NCI-H187 (cell line): Measurements from ENCODE around the gene AGAP5.
"Not testable (repeated sequence)": the region's sequence is repeated elsewhere in the genome, so short reads cannot be mapped to it uniquely, and the experiment has no call there.

Source experiments
- DNase-seq, 2 experiments: peaks; one replicate each; lab custom pipeline; 2025; lab: John Stamatoyannopoulos, UW

AGAP5 gene

DNA sequence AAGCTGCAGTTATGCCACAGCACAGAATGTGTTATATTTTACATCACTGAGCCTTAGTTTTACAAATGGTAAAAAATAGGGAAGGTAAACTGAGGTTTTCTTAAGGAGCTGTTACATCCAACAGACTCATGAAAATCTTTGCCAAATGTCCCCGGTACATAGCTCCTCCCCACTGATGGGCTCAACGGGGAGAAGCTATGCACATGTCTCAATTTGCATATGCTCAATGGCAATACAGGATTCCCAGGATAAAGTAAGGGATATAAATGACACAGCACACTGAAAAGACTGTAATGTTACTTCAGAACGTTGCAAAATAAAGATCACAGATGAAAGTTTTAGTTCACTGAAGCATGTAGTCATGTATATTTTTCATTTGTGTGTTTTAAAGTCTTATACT, 16.6 kb upstream of the AGAP5 start:
- DNase-seq: not testable (repeated sequence)

DNA sequence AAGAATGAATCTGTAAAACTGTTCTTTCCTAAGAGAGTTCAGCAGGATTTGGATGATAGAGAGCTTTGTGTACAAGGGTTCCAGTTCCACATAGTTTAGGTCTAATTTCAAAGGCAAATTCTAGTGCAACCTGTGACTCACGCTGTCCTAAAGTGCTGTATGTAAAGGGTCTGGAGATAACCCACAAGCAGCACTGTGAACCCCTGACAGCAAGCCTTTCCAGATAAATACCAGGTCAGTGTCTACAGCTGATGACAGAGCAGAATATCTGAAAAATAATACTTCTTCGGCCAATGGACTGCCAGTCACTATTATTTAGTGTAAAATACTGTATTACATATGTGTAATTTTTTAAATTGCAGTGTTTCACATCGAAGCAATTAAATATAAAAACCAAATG, 16.0 kb upstream of the AGAP5 start:
- not testable (repeated sequence) for DNase-seq

DNA sequence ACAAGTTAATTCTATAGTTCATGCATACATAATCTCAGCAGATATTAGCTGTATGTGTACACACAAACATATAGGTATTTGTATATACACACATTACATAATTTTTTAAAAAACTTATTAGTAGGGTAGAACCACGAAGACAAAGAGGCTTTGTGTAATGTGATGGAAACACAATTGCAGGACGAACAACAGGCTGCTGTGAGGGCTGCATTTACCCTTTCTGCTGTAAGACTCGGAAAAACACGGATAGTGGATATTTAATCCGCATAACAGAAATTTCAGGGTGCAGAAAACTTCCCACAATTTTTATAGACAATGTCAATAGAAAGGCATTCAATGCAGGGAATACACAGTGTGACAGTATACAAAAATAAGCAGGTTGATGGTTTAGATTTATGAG, 13.8 kb upstream of the AGAP5 start:
- not testable (repeated sequence) for DNase-seq

DNA sequence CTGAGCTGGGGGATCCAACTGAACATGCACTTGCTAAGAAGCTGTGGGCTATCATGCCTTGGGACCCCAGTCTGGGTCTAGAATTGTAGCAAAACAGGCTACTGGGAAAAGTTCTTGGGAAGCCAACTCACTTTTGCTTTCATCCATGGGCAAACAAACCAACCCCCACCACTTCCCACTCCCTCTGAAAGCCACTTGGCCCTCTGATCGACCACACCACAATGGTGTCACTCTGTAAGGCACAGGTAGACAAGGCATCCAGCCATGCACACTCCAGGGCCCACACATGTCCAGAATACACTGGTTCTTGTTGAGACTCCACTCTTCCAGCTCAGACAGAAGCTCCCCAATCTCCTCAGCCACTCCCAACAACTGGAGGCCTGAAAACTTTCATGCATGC, 10.2 kb upstream of the AGAP5 start:
- DNase-seq: not testable (repeated sequence)

GRCh38 chr10:73707628-73708027, 9.7 kb upstream of the AGAP5 start:
- not testable (repeated sequence) for DNase-seq

- not testable (repeated sequence) for DNase-seq
Observed at GRCh38 chr10:73706488-73706887, 8.6 kb upstream of the AGAP5 start.

GRCh38 chr10:73705506-73706072, 7.7 kb upstream of the AGAP5 start:
- DNase-seq: not testable (repeated sequence)

- not testable (repeated sequence) for DNase-seq
Observed at GRCh38 chr10:73703924-73704323, 6.0 kb upstream of the AGAP5 start.

- DNase-seq: not testable (repeated sequence)
Observed at GRCh38 chr10:73698819-73699218, 910 bp upstream of the AGAP5 start.

DNA sequence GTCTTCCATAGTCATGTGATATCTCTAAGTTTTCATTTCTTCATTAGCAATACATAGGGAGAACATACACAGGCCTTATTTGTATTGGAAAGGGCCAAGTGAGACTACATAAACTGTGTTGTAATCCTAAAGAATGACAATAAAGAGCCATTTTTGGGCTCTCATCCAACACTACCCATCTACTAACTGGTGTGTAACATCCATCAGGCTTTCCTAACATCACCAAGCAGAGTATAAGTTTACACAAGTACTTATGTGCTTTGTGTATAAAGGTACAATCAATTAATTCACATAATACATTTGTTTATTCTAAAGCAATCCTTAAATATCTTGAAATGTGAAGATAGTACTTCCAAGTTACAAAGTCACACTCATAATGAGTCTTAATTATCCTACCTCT, 2.6 kb downstream of the AGAP5 start:
- not testable (repeated sequence) for DNase-seq

GRCh38 chr10:73690755-73691154, 7.2 kb downstream of the AGAP5 start:
- DNase-seq: not testable (repeated sequence)

- DNase-seq: not testable (repeated sequence)
Observed at GRCh38 chr10:73689596-73689995, 8.3 kb downstream of the AGAP5 start.

DNA sequence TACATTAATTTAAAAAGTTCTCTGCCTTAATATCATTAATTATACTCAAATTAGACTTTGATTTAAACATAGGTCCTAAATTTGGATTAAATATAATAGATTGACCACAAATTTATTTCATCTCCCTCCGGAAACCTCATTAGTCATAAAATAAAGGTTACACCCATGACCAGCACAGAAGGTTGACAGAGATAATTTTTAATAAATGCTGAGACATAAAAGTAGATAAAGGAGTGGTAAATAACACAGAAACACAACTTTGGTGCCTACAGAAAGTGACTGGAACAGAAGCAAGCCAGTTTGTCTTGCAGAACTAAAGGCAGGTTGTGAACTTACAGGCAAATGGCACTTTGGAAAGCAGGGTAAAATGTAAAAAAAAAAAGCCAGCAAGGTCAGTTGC, 10.3 kb downstream of the AGAP5 start:
- DNase-seq: not testable (repeated sequence)

GRCh38 chr10:73674546-73674945, 23.4 kb downstream of the AGAP5 start:
- not testable (repeated sequence) for DNase-seq

- not testable (repeated sequence) for DNase-seq
Observed at GRCh38 chr10:73668378-73668777, 29.5 kb downstream of the AGAP5 start.

DNA sequence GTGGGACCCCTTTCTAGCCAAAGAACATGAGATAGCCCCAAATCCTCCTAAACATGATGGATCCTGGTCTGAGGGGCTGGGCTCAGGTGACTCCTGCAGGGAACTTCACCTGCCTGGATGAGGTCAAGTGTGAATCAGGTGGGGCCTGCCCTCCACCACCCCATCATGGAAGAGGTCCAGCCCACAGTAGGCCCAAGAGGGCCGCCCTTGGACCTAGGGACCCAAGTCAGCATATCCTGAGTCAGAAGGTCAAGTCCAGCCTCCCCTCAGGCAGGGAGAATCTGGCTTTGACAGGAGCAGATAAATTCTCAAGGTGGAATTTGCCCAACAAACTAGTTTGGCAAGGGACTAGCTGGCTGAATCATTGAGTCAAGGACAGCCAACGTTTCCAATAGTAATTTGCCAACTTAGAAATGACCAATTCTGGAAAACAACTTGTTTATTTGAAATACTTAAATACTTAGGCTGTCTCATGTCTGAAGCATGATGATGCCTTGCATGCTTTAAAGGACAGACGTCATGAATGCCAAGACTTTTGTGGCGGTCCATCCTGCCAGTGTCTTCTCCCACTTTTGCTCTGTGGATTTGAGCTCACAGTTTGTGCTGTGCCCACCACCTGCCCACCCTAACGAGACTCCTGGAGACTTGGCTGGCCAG, 31.6 kb downstream of the AGAP5 start:
- DNase-seq: not testable (repeated sequence)

DNA sequence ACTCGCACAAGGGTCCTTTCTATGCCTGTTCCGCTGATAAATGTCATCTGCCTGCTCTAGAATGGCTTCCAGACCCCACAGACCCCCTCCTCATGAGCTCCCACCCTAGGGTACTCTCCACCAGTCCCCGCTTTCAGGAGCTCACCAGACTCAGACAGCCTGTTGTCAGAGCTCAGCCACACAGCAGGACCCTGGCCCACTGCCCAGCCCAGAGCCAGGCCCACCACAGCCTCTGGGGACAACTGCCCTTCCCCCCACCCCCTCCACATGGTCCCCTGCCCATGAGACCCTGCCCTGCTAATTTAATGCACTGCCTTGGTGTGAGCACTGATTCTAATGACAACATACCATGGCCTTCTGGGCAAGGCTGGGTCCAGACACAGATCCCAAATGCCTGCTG, 32.3 kb downstream of the AGAP5 start:
- not testable (repeated sequence) for DNase-seq

DNA sequence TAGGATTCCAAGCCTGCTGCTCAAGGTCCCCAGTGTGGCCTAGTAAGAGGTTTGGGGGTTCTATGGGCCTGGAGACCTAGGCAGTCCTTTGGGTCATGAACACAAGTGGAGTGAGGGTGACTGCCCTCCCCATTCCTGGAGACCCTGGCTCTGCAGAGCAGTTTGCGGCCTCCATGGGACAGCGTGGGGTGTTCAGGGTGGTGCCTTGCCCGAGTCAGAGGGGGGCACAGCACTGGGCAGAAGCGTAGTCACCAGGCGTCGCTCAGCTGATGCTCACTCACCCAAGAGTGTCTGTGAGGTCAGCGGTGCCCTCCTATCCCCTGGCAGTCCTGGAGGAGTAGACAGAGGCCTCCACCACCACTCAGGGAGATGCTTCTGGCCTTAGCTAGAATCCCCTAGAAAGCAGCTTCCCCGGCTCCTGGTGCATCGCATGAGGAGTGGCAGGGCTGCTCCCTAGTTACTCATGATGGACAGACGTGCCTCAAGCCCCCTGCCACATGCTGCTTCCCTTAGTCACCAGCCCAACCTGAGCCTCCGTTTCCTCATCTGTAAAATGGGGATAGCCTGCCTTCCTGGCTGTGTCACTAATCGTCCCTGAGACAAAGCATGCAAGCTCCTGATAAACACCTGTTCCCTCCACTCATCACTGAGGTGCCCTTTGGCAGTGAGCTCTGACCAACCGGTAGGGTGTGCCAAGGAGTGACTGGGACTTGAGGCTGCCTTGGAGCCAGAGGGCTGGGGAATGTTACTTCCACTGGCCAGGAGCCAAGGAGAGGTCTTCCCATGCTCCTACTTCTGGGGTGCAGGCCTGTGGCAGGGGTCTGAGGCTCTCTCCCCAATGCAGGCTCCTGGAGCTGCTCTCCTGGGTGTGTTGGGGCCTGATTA, 33.5 kb downstream of the AGAP5 start:
- not testable (repeated sequence) for DNase-seq

- not testable (repeated sequence) for DNase-seq
Observed at GRCh38 chr10:73663621-73664020, 34.3 kb downstream of the AGAP5 start.

- not testable (repeated sequence) for DNase-seq
Observed at GRCh38 chr10:73662705-73663104, 35.2 kb downstream of the AGAP5 start.

DNA sequence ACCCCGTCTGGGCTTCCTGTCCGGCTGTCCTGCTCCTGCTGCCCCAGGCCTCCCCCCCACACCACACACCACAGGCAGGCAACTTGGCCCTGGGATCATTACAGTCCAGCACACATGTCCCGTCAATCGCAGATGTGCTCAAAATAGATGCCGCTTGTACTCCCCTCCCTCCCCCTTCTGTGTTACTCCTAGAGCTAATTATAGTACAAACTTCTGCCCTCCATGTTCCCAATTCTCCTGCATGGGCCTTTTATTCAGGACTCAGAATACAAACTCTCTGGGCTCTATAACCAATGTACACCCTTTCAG, 42.0 kb downstream of the AGAP5 start, which contains the start of gene SYNPO2L:
Gene SYNPO2L, minus strand, starts transcription at position 40 of the 309 bp plus-strand sequence. CDS start 107 bp downstream, outside the sequence.
- no peak for DNase-seq

- DNase-seq: no peak
Observed at GRCh38 chr10:73655257-73655989, 42.5 kb downstream of the AGAP5 start.
